Measurements from ENCODE around the gene ABCA12.

The ABCA12 gene

DNA sequence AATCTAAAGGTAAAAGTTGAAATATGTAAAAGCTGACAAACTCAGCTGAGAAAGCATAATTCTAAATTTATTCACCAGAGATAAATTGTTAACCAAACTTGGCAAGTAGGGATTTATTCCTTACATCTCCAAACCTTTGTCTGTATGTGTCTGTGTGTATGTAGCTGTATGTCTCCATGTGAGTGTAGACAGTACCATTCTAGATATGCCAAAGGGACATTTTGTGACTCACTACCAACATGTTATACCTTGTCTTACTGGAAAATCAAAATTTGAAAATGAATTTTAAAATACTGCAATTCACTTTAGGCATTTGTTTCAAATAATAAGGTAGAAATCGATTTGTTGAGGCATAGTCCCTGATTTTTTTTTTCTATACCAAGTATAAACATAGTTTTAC, 102.1 kb downstream of the ABCA12 start:
- DNase-seq (ENCODE audit: low read depth in 2 of 3, low spot score in 2 of 3) = no peak

GRCh38 chr2:215034154-215034553, 104.3 kb downstream of the ABCA12 start:
- DNase-seq (ENCODE audit: low read depth in 2 of 3, low spot score in 2 of 3) = no peak

DNA sequence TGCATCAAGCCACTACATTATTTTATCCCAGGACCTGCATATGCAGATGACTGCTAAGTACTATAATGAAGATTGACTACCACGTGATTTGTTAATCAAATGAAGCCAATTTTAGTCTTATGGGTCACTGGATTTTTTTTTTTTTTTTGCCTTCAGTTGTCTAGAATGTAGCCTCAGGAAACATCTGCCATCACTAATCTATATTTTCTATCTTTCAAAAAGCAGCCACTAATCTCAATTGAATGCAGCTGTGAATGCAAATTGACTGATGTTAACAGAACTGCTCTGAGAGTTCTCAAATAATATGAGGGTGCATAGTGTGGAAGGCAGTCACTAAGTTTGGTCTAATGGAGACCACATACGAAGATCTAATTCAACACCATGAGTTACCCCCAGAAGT, 106.3 kb downstream of the ABCA12 start:
- no peak for DNase-seq (ENCODE audit: low read depth in 2 of 3, low spot score in 2 of 3)

- DNase-seq (ENCODE audit: low read depth in 2 of 3, low spot score in 2 of 3) = no peak
These were observed 107.1 kb downstream of the ABCA12 start for GRCh38 chr2:215031321-215031720.

- no peak for DNase-seq (ENCODE audit: low read depth in 2 of 3, low spot score in 2 of 3)
These were observed 108.5 kb downstream of the ABCA12 start for GRCh38 chr2:215029936-215030335.

DNA sequence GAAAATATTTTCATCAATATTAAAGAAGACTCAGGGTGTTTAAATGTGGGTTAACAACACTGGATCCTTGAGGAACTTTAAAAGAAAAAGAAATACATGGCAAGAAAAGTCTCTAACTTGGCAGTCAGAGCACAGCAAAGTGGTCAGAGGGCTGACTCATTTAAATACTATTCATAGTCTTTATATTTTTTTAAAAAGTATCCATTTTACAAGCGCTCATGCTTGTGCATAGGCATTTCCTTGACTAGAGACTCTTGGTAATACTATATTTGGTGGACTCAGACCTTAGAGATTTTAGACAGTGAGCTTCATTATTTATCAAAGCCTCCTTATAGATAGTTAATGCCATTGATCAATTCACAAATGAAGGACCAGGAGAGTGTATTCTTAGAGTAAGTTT, 110.2 kb downstream of the ABCA12 start:
- no peak for DNase-seq (ENCODE audit: low read depth in 2 of 3, low spot score in 2 of 3)

DNA sequence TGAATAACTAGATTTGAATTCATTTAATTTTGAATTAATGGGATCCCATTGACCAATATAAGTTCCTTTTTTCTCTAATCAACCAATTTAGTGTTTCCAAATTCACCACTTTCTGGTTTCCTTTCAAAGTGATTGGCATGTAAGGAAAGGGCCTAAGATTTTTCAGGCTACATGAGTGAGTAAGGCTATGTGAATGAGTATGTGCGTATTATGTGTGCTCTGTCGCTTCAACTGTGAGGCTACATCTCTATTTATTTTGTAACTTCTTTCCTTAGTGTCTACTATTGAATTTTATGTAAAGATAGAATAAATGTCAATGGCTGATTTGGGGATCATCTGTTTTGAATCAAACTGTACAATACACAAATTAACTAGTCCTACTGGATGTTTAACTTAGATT, 110.6 kb downstream of the ABCA12 start:
- no peak for DNase-seq (ENCODE audit: low read depth in 2 of 3, low spot score in 2 of 3)

DNA sequence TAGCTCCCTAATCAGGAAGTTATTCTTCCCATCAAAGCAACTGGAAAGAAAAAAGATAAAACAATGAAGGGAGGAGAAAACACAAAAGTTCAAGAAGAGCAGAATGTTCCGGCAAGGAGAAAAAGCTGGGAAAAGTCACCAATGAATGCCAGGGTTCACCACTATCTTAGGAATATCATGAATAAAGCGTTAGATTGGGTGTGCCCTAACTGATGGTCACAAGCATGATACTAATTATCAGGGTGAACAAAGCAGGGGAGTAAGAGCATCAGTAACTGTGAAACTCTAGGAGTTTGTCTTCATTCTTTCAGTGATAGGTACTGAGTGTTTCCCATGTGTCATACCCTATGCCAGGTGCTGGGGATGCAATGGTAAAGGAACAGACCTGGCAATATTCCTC, 115.5 kb downstream of the ABCA12 start:
- DNase-seq (ENCODE audit: low read depth in 2 of 3, low spot score in 2 of 3) = no peak

- no peak for DNase-seq (ENCODE audit: low read depth in 2 of 3, low spot score in 2 of 3)
These were observed 116.0 kb downstream of the ABCA12 start for GRCh38 chr2:215022418-215022817.

GRCh38 chr2:215020283-215020682, 118.1 kb downstream of the ABCA12 start:
- DNase-seq (ENCODE audit: low read depth in 2 of 3, low spot score in 2 of 3) = no peak

DNA sequence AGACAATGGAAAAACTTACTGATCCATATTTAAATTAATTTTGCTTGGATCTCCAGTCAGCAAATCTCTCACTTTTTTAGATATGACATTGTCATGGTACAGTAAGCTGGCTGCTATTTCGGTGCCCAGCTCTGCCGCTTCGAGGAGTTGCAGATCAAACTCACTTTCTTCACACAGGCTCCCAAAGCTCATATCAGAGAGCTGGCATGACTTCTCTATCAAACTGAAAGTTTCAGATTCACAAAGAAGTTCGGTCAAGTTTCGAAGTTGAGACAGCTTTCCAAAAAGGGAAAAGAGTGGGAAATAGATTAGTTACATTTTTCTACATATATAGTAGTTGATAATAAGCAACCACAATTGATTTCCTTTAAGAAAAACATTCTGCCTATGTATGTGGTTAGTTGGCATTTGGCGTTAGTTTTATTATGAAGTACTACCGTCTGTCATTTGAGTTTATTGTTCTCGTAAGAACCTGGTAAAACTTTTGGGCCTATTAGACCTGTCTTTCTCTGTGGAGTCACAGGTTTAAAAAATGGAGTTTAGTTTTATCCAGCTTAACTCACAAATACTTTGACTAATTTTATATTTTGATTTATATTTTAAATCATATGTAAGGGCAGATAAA, 118.8 kb downstream of the ABCA12 start:
- DNase-seq (ENCODE audit: low read depth in 2 of 3, low spot score in 2 of 3) = no peak

- no peak for DNase-seq (ENCODE audit: low read depth in 2 of 3, low spot score in 2 of 3)
These were observed 119.3 kb downstream of the ABCA12 start for GRCh38 chr2:215019085-215019484.

- DNase-seq (ENCODE audit: low read depth in 2 of 3, low spot score in 2 of 3) = no peak
These were observed 123.0 kb downstream of the ABCA12 start for GRCh38 chr2:215015421-215015820.

DNA sequence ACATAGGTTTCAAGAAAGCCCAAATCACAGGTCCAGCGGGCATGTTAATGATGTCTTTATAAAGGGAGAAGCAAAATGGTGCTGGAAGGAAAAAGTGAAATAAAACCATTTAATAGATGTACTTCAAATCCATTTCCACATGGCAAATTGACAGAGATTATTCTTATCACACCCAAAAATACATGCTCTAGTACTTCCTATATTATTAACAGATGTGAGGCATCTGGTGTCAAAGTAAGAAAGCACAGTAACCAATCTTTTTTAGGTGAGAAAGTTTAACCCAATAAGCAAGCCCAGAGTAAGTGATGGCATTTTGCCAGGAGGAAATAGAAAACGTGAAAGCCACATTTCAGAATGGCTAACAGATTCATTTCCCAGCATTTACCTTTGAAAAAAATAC, 128.0 kb downstream of the ABCA12 start:
- DNase-seq (ENCODE audit: low read depth in 2 of 3, low spot score in 2 of 3) = no peak

DNA sequence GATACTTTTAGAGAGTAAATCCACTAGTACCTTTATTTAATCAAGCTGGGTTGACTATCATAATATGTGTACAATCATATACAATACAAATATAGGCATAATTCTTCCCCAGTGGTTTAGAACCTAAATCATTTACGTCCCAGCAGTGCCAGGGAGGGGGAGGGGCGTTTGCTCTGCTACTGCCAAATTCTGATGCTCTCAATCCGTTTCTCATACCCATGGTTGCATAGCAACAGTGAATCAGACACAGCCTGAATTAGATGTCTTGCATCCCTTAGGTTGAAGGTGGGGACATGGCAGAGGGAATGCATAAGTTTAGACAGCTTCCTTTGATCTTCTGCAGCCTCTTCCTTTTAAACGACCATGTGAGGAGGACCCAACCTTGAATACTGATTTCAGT, 135.4 kb downstream of the ABCA12 start:
- DNase-seq (ENCODE audit: low read depth in 2 of 3, low spot score in 2 of 3) = no peak

GRCh38 chr2:215002500-215002899, 135.9 kb downstream of the ABCA12 start:
- DNase-seq (ENCODE audit: low read depth in 2 of 3, low spot score in 2 of 3) = no peak

DNA sequence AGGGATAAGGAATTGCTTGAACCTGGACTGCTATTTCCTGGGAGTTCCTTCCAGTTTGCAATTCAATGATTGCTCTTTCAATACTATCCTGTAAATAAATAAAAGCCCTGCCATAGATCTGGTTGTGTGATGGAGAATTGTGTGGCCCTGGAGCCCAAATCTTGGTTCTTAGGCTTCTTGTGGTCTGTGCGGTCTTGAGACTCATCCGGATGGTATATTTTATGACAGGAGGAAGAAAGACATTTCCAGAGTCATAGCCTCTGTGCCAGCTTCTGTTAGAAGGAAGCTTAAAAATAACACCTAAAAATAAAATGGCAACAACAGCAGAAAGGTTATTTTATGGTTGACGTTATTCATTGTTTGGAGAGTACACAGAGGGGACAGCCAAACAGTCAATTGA, 137.7 kb downstream of the ABCA12 start:
- DNase-seq (ENCODE audit: low read depth in 2 of 3, low spot score in 2 of 3) = no peak

DNA sequence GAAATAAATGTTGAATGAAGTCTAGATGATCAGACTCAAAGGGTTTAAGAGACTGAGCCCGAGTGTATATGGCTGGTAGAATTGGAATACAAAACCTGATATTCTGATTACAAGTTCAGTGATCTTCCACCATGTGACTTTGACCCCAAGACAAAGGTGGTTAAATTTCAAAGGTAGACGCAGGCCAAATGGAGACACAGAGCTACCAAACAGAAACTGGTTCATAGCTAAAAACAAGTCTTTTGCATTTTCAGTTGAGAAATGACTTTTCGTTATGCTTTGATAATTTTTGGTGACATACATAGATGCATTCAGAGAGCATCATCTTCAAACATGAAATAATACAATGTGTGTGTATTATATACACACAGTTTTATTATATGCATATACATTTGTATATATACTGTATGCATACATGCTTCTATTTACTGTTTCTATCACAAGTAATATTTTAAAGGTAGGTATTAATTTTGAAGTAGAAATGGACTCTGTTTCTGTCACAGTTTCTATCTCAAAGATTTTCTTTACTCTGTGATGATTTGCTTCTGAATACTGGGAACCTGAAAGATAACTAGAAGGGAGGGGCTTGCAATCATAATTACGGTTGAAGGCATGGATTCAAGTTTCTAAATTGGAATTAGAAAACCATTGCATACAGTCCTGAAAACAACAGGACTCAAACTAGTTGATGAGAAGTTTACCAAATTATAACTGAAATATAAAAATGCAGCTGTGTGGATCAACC, 142.3 kb downstream of the ABCA12 start:
- DNase-seq (ENCODE audit: low read depth in 2 of 3, low spot score in 2 of 3) = no peak

- no peak for DNase-seq (ENCODE audit: low read depth in 2 of 3, low spot score in 2 of 3)
These were observed 143.0 kb downstream of the ABCA12 start for GRCh38 chr2:214995409-214995808.

DNA sequence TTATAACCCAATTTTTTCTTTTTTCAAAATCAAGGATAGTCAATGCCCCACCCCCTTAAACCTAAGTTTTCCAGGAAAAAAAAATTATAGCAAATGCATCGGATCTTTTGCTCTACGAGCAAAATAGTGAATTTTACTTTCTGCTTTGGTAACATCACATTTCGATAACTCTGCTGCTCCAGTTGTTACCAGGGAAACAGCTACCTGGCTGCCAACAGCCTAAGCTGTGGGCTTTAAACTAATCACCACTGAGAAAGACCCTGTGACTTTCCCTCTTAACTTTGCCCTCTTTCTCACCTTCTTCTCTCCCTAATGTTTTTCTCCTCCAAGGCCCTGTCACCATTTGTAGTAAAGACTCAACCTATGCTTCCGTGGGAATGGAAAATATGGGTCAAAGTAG, 145.5 kb downstream of the ABCA12 start:
- no peak for DNase-seq (ENCODE audit: low read depth in 2 of 3, low spot score in 2 of 3)

GRCh38 chr2:214989187-214989586, 149.2 kb downstream of the ABCA12 start:
- DNase-seq (ENCODE audit: low read depth in 2 of 3, low spot score in 2 of 3) = no peak

GRCh38 chr2:214987261-214987660, 151.2 kb downstream of the ABCA12 start:
- no peak for DNase-seq (ENCODE audit: low read depth in 2 of 3, low spot score in 2 of 3)

GRCh38 chr2:214985619-214986018, 152.8 kb downstream of the ABCA12 start:
- no peak for DNase-seq (ENCODE audit: low read depth in 2 of 3, low spot score in 2 of 3)

Data from activated CD8-positive, alpha-beta memory T cell treated with anti-CD3 and anti-CD28 coated beads for 48 hours (primary cell).